Measurements from ENCODE around the gene HERC3.
"Not testable (repeated sequence)": the region's sequence is repeated elsewhere in the genome, so short reads cannot be mapped to it uniquely, and the experiment has no call there.

The HERC3 gene

DNA sequence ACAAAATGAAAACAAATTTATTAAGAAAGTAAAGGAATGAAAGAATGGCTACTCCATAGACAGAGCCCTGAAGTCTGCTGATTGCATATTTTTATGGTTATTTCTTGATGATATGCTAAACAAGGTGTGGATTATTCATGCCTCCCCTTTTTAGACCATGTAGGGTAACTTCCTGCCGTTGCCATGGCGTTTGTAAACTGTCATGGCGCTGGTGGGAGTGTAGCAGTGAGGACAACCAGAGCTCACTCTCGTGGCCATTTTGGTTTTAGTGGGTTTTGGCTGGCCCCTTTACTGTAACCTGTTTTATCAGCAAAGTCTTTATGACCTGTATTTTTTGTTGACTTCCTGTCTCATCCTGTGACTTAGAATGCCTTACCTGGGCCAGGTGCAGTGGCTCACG is 17.5 kb downstream of the HERC3 start:
- DNase-seq: not testable (repeated sequence)

DNA sequence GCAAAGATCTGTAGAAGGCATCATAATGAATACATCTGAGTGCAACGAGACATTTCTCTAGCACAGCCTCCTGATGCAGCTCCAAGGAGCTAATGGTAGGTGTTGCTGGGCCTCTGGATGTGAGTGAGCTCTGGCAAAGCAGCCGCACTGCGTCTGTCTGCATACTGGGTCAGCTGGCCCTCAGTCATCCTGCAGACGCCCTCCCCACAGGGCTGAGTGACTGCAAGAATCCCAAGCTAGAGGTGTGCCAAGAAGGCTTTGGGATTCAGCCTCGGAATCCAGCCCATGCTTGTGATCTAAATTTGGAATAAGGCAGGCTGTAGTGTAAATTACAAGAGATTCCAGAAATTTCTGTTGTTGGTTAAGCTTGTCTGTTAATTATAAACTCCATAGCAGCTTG is 18.5 kb downstream of the HERC3 start:
- no peak for DNase-seq

- peak; percentile 70 for DNase-seq
Observed at GRCh38 chr4:88613417-88613875, 21.2 kb downstream of the HERC3 start.

GRCh38 chr4:88614058-88614457 is 21.8 kb downstream of the HERC3 start:
- DNase-seq: no peak

DNA sequence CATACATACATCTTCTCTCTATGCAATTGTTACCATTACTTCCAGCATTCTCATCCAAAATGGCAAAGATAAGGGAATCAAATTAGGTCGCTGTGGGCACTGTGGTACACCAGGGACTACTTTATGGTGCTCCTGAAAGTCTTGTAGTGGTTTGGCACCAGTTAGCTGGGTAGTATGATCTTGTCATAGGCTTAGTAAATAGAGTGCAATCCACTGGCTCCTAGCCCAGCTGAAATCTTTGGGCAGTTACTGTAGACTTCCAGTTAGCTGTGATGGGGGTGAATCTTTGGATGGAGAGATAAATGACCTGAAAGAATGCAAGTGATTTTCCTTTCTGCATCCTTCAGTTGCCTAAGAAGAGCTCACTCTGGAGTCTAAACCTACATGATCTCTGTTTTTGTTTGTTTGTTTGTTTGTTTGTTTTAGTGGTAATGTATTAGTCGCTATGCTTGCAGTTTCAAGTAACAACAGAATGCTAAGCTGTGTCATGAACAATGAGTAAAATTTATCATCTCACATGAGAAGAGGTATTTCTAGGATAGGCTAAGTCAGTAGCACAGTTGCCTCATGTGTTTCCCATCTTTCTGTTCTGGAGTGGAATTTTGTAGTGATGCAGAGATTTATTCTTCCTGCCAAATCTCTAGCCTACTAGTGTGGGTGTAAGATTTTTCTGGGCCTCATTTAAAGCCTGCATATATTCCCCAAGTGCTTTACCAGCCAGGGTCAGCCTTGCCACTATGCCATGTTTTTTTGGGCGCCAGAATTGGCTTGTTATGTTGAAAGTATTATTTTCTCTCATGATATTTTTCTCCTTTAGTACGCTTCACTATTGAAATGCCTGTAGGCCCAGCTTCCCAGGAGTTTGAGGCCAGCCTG is 24.2 kb downstream of the HERC3 start:
- DNase-seq: no peak

GRCh38 chr4:88618782-88619485 is 26.7 kb downstream of the HERC3 start:
- DNase-seq: no peak

DNA sequence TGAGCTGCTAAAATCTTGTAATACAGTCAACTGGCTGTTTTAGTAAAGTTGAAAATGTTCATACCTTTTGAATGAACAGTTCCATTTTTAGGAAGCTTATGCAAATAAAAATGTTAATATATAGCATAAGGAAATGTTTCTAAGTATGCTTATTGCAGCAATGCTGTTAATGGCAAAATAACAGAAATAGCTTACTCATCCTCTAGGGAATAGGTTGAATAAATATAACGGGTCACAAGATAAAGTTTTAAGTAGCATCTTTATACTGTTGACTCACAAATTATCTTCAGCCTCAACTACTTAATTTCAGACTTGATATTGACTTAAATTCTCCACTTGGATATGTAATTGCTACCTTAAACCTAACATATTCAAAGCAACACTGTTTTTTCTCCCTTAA is 27.7 kb downstream of the HERC3 start:
- no peak for DNase-seq

- DNase-seq: no peak
Observed at GRCh38 chr4:88621763-88622327, 29.6 kb downstream of the HERC3 start.

- no peak for DNase-seq
Observed at GRCh38 chr4:88623097-88623496, 30.8 kb downstream of the HERC3 start.

- no peak for DNase-seq
Observed at GRCh38 chr4:88628746-88629145, 36.5 kb downstream of the HERC3 start.

DNA sequence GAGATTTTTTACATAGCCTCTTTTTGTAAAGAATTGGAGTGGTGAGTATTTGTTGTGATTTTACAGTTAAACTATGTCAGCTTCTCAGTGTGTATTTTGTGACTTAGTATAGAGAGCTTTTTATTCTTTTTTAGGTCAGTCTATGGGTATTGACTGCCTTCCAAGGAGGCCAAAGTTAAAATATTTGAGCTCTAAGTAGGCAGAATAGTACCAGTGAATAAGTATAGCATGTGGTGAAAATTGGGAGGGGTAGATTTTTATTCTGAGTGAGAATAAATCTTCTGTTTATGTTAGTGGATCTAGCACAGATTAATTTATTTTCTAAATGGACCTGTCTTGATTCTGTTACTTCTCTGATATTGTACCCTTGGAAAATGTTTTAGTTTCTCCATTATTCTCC is 37.5 kb downstream of the HERC3 start:
- DNase-seq: no peak

DNA sequence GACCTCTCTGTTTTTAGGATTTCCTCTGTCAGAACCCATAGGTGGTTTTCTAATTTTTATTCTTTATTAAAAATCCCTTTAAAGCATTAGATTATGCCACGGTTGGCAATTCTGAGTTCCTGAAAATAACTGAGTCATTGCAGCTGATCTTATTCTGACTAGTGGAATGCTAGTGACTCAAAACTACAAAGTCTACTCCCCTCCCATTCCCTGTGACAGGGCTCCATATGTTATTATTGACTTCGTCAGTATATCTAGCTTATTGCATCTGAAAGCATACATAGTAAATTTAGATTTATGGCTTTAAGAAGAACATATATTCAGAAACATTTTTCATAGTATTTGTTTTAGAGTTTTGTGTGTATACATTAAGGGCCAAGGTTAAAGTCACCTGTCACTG is 38.5 kb downstream of the HERC3 start:
- no peak for DNase-seq

- DNase-seq: no peak
Observed at GRCh38 chr4:88643932-88644331, 51.7 kb downstream of the HERC3 start.

DNA sequence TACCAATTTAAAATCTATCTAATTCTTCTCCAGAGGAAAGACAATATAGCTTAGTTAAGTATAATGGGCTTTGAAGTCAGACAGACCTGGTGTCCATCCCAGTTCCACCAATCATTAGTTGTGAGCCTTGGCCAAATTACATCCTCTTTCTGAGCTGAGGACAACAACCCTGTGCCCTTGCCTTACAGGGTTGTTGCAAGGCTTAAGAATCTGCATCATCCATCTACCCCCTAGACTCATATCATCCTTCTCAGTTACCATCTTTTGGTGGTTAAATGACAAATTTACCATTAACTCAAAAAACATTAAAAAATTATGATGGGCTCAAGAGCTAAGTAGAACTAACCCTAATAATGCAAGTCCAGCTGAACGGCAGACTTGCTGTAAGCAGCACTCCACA is 53.7 kb downstream of the HERC3 start:
- no peak for DNase-seq

GRCh38 chr4:88646528-88647280 is 54.4 kb downstream of the HERC3 start:
- no peak for DNase-seq

DNA sequence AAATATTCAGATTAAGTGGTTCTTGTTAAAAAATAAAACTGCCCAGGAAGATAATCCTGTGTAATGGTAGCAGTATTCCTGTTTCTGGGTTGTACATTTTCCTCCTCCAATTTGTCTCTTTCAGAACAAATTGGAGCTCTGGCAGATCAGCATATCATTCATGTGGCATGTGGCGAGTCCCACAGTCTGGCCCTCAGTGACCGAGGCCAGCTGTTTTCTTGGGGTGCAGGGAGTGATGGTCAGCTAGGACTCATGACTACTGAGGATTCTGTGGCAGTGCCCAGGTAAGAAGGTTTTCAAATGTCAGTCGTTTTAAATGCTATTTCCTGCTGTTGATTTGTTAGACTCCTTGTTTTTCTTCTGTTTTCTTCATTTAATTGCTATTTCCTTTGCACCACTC is 57.4 kb downstream of the HERC3 start:
- no peak for DNase-seq

DNA sequence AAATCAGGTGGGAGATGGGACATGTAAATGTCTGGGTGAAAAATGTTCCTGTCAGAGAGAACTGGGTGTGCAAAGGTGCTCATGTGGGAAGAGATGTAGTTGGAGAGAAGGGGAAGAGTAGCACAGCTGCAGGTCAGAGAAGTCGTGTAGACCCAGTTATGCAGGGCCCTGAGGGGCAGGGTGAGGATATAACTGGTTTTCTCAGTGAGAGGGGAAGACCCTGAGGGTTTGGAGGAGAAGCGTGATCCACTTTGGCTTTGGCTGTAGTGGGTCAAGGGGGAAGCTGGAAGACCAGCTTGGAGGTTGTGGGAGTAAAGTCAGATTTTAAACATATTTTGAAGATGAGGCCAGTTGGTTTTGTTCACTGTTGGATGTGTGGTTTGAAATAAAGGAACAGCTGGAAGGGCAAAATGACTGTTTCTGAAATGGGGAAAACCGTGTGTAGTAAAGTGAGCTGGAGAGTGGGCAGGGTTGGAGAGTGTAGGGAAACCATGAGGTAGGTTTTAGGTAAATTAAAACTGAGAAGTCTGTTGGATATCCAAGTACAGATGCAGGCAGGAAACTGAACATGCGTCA is 61.2 kb downstream of the HERC3 start:
- no peak for DNase-seq

DNA sequence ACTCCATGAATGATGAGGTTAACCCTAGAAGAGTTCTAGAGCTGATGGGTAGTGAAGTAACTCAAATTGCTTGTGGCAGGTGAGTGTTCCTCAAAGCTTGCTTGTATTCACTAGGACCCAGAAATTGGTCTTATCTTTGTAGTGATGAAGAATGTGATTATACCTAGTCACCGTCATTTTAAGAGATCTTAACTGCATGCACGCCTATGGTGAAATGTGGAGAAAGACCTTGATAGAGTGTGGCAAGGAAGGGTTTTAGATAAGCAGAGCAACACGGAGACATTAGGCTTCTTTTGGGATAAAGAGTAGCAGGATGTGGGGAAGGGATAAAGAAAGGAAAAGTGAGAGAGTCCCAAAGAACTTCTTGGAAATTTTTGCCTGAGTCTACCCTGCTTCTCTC is 62.9 kb downstream of the HERC3 start:
- DNase-seq: no peak

DNA sequence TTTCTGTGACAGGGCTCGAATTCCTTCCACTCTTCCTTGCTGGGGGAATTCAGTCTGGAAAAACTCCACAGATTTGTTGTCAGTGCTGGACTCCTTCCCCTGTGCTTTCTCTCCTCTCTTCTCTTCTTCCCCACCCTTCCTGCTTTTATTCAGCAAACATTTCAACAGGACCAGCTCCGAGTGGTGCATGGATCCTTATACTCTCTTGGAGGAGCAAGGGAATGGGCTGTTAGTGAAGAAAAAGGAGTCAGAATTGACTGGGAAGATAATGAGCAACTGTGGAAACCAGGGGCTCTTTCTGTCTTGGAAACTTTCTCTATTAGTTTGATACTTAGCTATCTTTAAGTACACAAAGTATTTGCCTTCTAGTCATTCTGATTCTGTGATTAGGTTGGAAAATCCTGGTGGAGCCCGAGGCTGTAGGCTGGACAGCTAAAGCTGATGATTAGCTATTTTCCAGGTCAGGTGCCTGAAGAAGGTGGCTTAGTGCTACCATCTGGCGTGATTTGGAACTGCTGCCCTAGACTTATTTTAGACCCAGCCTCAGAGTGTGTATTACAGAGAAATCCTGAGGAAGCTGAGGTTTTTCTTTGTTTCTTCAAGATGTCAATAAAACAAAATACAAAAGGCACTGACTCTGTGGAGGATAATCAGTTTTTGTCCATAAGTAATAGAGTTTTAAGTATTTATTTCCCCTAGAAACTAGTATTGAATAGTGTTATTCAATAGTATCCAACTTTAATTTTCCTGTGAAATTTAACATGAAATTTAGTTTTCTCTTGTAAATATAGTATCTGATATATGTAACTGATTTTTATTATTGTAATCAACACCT is 67.0 kb downstream of the HERC3 start:
- no peak for DNase-seq

GRCh38 chr4:88659890-88660208 is 67.6 kb downstream of the HERC3 start:
- DNase-seq: no peak

DNA sequence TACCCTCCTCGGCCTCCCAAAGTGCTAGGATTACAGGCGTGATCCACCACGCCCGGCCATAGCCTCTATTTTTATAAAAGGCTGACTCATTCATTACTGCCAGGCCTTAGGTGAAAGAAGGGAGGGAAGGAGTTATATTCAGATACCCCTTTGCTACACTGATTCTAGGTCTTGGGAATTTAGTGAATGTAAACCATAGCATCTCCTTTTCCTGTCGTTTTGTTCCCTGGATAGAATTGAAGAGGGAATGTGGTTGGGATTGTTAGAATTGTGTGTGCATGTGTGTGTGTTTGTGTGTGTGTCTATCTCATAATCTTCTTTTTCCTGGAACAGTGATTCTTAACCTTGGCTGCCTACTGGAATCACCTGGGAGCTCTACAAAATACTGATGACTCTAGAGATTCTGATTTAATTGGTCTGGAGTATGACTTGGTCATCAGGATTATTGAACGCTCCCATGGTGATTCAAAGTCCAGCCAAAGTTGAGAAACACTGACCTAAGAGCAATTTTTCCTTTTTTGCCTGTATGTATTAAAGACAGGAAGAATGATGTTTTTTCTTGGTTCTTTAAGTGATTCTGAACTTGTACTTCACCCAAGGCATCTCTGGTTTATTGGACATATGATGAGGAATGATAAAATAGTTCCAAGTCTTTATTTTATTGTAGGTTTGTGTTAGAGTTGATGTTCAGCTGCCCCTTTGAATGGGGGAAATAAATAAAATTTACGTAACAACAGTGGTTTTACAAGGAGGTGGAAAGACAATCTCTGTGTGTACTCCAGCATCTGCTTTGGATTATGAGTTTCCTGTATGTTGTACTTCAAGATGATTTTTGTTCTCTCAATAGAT is 68.4 kb downstream of the HERC3 start:
- DNase-seq: no peak
